Activated CD8-positive, alpha-beta memory T cell treated with anti-CD3 and anti-CD28 coated beads, Interleukin-2, amount 50 U/mL, for 48 hours (primary cell): ENCODE measurements around the gene COPS4.
A peak's percentile ranks its signal among the peaks of the same experiment; 100 is the strongest.
"Not testable (repeated sequence)": the region's sequence is repeated elsewhere in the genome, so short reads cannot be mapped to it uniquely, and the experiment has no call there.

Experiments
- DNase-seq: peaks from one replicate; pipeline ENCODE4 v3.0.0-alpha.2; 2020

COPS4 gene

GRCh38 chr4:83034630-83035494 is at the start of gene COPS4:
Gene COPS4 (plus strand): TSS chr4:83035183. CDS start chr4:83035225, 42 bp downstream.
- DNase-seq, result peak; percentile 93

DNA sequence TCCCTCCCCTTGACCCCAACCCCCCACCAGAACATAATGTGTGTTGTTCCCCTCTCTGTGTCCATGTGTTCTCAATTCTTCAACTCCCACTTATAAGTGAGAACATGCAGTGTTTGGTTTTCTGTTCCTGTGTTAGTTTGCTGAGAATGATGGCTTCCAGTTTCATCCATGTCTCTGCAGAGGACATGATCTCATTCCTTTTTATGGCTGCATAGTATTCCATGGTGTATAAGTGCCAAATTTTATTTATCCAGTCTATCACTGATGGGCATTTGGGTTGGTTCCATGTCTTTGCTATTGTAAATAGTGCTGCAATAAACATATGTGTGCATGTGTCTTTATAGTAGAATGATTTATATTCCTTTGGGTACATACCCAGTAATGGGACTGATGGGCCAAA is 47.5 kb upstream of the COPS4 start:
- DNase-seq, result not testable (repeated sequence)

GRCh38 chr4:82988323-82988832 is 46.6 kb upstream of the COPS4 start:
- DNase-seq, result no peak

- DNase-seq, result no peak
These were observed 45.2 kb upstream of the COPS4 start for GRCh38 chr4:82989575-82990429.

DNA sequence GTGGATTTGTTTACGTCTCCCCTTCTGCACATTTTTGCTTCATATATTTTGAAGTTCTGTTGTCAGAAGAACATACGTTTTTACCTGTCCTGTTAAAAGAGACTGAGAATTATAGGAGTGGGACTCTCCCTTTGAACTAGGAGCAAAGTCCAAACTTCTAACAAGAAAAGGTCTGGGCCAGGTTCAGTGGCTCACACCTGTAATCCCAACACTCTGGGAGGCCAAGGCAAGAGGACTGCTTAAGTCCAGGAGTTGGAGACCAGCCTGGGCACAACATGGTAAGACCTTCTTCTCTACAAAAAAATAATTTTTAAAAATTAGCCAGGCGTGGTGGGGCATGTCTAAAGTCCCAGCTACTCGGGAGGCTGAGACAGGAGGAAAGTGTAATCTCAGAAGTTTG is 40.1 kb upstream of the COPS4 start:
- no peak for DNase-seq

DNA sequence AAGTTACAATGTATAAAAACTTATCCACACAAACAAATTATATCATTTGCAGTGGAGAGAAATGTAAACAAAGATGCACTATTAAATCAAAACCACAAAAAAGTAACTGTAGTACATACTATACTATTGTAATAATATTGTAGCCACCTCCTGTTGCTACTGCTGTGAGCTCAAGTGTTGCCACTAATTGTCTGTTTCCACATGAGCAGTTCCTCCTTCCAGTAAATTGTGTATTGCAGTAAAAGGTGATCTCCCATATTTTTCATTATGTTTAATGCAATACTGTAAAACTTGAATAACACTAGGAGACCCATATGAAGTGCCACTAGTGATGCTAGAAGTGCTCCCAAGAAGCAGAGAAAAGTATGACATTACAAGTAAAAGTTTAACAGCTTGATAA is 36.1 kb upstream of the COPS4 start:
- DNase-seq, result no peak

DNA sequence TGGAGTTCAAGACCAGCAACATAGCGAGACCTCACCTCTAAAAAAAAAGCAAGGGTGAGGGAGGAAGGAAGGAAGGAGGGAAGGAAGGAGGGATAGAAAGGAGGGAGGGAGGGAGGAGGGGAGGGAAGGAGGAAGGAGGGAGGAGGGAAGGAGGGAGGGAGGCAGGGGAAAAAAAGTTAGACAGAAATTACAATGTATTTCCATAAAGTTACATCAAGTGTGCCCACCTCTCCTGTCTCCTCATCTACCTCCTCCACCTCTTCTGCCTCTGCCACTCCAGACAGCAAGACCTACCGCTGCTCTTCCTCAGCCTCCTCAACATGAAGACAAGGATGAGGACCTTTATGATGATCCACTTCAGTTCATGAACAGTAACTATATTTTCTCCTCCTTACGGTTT is 32.7 kb upstream of the COPS4 start:
- DNase-seq, result no peak

- DNase-seq, result not testable (repeated sequence)
These were observed 31.8 kb upstream of the COPS4 start for GRCh38 chr4:83003044-83003791.

DNA sequence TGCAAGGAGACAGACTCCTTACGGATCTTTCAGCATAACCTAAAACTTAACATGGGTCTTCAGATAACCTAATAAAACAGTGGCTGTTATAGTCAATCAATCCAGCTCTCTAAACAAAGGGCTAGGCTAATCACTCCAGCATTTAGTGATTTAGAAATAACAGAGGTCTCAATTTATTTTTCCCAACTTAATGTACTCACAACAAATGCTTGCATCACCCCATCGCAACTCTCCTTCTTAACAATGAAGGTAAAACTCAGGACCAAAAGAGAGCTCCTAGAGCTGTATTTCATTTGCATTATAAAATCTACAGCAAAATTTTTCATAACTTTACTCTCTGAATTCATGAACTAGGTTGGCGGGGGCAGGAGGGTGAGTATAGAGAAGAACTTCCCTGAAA is 25.5 kb upstream of the COPS4 start:
- DNase-seq, result no peak

DNA sequence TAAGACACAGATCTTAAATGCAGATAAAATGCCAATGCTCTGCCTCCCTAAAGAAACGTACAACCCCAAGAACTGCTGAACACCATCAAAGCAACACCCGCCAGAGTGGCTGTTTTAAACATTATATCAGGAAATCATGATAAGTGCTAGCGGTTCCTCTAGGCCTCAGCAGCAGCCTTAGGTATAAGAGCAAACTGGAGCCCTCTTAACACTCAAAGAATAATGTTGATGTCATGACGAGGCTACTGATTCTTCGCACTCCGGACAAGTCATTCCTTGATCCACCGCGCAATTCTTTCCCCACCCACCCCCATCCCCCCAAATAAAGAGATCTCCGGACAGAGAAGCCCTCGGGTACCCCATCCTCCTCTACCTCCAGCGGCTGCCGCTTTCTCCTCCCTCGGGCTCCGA is 24.9 kb upstream of the COPS4 start:
- no peak for DNase-seq

- peak; percentile 88 for DNase-seq
These were observed 24.3 kb upstream of the COPS4 start, which contains the start of gene LIN54 for GRCh38 chr4:83010522-83011318. Gene LIN54 (minus strand): TSS chr4:83010823. CDS start chr4:82984844, 25,979 bp downstream.

- DNase-seq, result no peak
These were observed 23.2 kb upstream of the COPS4 start for GRCh38 chr4:83011689-83012199.

DNA sequence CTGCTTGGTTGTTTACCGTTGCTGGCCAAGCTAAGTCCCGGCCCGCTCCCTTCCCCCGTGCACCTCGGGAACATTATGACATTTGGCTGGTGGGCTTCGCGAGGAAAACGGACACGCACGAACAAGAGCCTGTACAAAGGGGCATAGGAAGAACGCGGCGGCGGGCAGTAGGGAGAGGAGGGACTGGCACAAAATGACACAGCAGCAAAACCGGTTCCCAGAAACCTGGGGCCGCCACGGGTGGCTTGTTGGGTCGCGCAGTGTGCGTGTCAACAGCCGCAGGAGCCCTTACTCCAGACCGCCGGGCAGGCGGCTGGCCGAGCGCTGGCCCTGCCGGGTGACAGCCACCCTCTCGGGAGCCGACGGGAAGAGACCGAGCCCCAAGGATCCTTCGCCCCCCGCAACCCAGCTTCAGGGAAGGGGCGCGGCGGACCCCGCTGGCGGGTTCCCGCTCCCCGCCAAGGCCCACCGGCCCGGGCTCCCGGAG is 22.7 kb upstream of the COPS4 start:
- peak; percentile 79 for DNase-seq

- DNase-seq, result peak; percentile 97
These were observed 22.1 kb upstream of the COPS4 start for GRCh38 chr4:83012687-83013419.

- DNase-seq, result no peak
These were observed 21.5 kb upstream of the COPS4 start for GRCh38 chr4:83013420-83013867.

GRCh38 chr4:83013902-83014301 is 21.1 kb upstream of the COPS4 start:
- DNase-seq, result no peak

DNA sequence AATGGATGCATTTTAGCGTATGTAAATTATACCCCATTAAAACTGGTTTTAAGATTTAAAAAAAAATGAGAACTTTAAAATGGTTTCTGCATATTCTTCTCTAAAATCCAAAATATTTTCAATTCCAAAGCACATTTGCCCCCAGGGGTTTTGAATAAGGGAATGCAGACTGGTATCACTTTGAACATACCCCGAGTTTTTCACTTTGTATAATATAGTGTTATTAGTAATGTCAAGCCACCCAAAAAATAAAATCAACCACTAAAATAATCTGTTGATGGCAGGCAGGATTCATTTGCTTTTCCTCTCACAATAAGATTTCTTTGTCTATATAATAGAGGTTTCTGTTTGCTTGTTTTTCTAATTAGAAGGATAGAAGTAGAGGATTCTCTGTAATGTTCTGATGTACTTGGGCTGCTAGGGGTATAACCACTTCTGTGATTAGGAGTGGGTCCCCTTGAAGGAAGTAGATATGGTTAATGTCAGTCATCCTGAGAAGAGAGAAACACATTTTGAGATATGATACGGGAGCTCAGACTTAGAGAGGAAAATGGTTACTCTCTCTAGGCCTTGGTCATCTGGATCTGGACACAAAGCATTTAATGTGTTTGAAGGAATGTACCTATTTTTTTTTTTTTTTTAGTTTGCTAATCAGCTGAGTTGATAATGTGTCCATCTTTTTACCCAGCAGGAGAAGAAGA is 15.0 kb upstream of the COPS4 start:
- DNase-seq, result no peak

GRCh38 chr4:83022724-83023450 is 12.1 kb upstream of the COPS4 start:
- DNase-seq, result no peak

GRCh38 chr4:83023599-83023998 is 11.4 kb upstream of the COPS4 start:
- DNase-seq, result not testable (repeated sequence)
